Parathyroid adenoma (tissue), 2 donors: ENCODE measurements around the gene USH2A.

Source experiments
- H2AFZ ChIP-seq: fragments of 300-600 bp; sonication (generic); one replicate; pipeline ENCODE4 v1.7.0; 2017; ENCODE audit warnings: antibody characterized with exemption, mild to moderate bottlenecking
- H3K27ac ChIP-seq: fragments of 300-600 bp; sonication (generic); one replicate; pipeline ENCODE4 v1.7.0; 2017
- H3K27me3 ChIP-seq: fragments of 300-600 bp; sonication (generic); one replicate; pipeline ENCODE4 v1.7.0; 2017; ENCODE audit warnings: low read length; ENCODE audit not compliant: control insufficient read depth, insufficient read depth
- H3K36me3 ChIP-seq: fragments of 300-600 bp; sonication (generic); one replicate; pipeline ENCODE4 v1.7.0; 2017; ENCODE audit warnings: low read length; ENCODE audit not compliant: control insufficient read depth, insufficient read depth
- H3K4me1 ChIP-seq: fragments of 300-600 bp; sonication (generic); one replicate; pipeline ENCODE4 v1.7.0; 2017; ENCODE audit warnings: control low read depth
- H3K4me2 ChIP-seq: fragments of 300-600 bp; sonication (generic); one replicate; pipeline ENCODE4 v1.7.0; 2017; ENCODE audit warnings: low read length
- H3K4me3 ChIP-seq: fragments of 300-600 bp; sonication (generic); one replicate; pipeline ENCODE4 v1.7.0; 2017; ENCODE audit warnings: low read depth, low read length
- H3K79me2 ChIP-seq: fragments of 300-600 bp; sonication (generic); one replicate; pipeline ENCODE4 v1.7.0; 2017; ENCODE audit warnings: control low read depth
- H3K9ac ChIP-seq: fragments of 300-600 bp; sonication (generic); one replicate; pipeline ENCODE4 v1.7.0; 2017; ENCODE audit warnings: mild to moderate bottlenecking
- H3K9me3 ChIP-seq: fragments of 300-600 bp; sonication (generic); one replicate; pipeline ENCODE4 v1.7.0; 2017; ENCODE audit warnings: low read length; ENCODE audit not compliant: control insufficient read depth
- TF ChIP-seq, protein P1 (sequence below): fragments of 300-600 bp; sonication (generic); IDR thresholded peaks from one replicate; pipeline ENCODE4 v1.7.0; 2017; ENCODE audit warnings: antibody characterized with exemption, mild to moderate bottlenecking
- donor health status: primary hyperparathyroidism.

Gene USH2A

DNA sequence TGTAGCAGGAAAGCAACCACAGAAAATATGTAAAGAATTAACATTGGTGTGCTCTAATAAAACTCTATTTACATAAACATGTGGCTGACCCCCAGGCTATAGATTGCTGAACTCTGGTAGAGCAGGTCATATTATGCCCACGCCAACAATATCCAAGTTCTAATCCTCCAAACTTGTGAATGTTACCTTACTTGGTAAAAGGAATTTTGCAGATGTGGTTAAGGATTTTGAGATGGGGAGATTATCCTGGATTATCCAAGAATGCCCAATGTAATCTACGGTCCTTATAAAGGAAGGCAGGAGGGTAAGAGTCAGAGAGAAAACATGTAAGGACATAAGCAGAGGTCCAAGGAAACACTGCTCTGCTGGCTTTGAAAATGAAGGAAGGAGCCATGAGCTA is 201.0 kb downstream of the USH2A start:
- H3K27me3 ChIP-seq = no peaks in the 10 kb centered on the region
- no peaks in the 10 kb centered on the region for H3K9me3 ChIP-seq
- H3K9ac ChIP-seq = no peak overlapping the region
- no peak overlapping the region for H3K4me2 ChIP-seq
- no peak overlapping the region for H2AFZ ChIP-seq
- no peaks in the 10 kb centered on the region for H3K36me3 ChIP-seq
- H3K79me2 ChIP-seq = no peaks in the 10 kb centered on the region
- TF ChIP-seq, protein P1, sequence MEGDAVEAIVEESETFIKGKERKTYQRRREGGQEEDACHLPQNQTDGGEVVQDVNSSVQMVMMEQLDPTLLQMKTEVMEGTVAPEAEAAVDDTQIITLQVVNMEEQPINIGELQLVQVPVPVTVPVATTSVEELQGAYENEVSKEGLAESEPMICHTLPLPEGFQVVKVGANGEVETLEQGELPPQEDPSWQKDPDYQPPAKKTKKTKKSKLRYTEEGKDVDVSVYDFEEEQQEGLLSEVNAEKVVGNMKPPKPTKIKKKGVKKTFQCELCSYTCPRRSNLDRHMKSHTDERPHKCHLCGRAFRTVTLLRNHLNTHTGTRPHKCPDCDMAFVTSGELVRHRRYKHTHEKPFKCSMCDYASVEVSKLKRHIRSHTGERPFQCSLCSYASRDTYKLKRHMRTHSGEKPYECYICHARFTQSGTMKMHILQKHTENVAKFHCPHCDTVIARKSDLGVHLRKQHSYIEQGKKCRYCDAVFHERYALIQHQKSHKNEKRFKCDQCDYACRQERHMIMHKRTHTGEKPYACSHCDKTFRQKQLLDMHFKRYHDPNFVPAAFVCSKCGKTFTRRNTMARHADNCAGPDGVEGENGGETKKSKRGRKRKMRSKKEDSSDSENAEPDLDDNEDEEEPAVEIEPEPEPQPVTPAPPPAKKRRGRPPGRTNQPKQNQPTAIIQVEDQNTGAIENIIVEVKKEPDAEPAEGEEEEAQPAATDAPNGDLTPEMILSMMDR = no peak
- no peak overlapping the region for H3K27ac ChIP-seq
- no peaks in the 10 kb centered on the region for H3K4me1 ChIP-seq
- no peak overlapping the region for H3K4me3 ChIP-seq

DNA sequence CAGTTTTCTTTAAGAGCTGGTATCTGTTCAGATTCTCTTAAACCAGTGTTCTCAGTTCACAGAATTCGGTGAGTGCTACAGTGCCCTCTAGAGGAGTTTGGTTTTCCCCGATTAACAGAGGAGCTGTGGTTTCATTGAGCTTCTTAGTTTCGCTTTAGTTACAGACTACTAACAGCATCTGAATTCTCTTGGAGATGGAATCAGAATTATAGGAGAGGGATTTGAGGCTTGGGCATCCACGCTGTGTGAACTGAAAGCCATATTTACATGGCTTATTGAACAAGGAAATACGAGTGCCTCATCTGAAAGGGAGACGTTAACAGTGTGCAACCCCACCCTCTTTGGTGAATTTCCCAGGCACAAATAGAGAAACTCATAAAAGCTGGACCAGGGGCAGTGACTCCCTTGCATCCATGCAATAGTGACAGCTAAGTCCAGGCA is 202.0 kb downstream of the USH2A start:
- Histone ChIP-seq H3K79me2 (no peaks in the 10 kb centered on the region), H3K27ac (no peak overlapping the region), H3K4me2 (peak overlapping the region; percentile 22), H3K9ac (no peak overlapping the region), H2AFZ (peak overlapping the region; percentile 64), H3K4me1 (no peaks in the 10 kb centered on the region), H3K4me3 (peak overlapping the region; percentile 52), H3K9me3 (no peaks in the 10 kb centered on the region), H3K27me3 (no peaks in the 10 kb centered on the region), H3K36me3 (no peaks in the 10 kb centered on the region)
- TF ChIP-seq, protein P1 = peak; percentile 47

DNA sequence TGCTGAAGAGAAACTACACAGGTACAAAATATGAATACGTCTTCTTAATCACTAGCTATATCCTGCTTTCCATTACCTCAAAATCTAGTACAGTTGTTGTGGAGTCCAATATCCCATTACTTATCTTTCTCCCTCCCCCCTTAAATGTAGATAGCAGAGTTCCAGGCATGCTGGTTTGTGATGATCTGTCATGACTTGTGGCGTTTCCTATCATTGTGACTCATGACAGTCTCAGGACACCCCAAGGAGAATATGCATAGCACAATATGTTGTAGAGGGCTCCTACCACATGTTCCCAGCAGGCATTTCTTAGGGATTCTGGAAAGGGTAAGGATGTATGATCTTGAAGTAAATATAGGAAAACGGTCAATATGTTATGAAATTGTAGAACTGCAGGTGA is 206.9 kb downstream of the USH2A start:
- H3K9me3 ChIP-seq = no peaks in the 10 kb centered on the region
- H3K4me2 ChIP-seq = no peak overlapping the region
- H3K4me3 ChIP-seq = no peak overlapping the region
- H3K27ac ChIP-seq = no peak overlapping the region
- no peaks in the 10 kb centered on the region for H3K79me2 ChIP-seq
- no peak overlapping the region for H3K9ac ChIP-seq
- H3K36me3 ChIP-seq = no peaks in the 10 kb centered on the region
- H3K4me1 ChIP-seq = no peaks in the 10 kb centered on the region
- no peaks in the 10 kb centered on the region for H3K27me3 ChIP-seq
- TF ChIP-seq, protein P1 = no peak
- no peak overlapping the region for H2AFZ ChIP-seq

DNA sequence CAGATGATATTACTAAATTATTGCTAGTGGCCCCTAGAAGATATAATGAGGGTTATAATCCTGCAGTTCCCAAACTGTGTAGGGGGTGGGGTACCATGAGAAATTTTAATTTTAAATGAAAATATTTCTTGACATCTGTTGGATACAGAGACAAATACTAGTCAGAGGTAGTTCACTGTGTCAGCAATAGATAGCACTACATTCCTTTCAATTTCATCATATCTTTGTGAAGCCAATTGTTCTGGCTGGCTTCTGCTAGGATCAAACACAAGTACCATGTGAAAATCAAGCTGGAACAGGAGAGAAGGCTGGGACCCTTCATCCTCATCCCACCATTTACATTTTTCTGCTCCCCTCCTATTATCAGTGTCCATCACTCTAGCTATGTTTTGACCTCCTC is 208.1 kb downstream of the USH2A start:
- Histone ChIP-seq H3K9me3 (no peaks in the 10 kb centered on the region), H3K79me2 (no peaks in the 10 kb centered on the region), H3K9ac (no peak overlapping the region), H3K4me3 (no peak overlapping the region), H3K27me3 (no peaks in the 10 kb centered on the region), H3K36me3 (no peaks in the 10 kb centered on the region), H2AFZ (no peak overlapping the region), H3K27ac (no peak overlapping the region), H3K4me1 (no peaks in the 10 kb centered on the region), H3K4me2 (no peak overlapping the region)
- TF ChIP-seq, protein P1 = no peak

DNA sequence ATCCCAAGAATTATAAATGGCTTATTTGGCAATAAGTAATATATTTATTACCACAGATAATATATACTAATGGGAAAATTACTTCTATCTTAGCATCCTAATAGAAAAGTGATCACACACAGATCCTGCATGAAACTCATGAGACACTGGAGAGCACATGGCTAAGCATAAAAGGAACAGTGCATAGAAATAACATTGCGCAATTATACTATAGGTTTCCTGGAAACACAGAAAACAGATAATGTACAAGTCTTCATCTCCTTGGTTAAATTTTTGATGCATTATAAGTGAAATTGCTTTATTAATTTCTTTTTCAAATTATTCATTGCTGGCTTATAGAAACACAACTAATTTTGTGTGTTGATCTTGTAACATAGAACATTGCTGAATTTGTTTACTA is 210.4 kb downstream of the USH2A start:
- Histone ChIP-seq H3K27me3 (no peaks in the 10 kb centered on the region), H3K36me3 (no peaks in the 10 kb centered on the region), H3K79me2 (no peaks in the 10 kb centered on the region), H3K27ac (no peak overlapping the region), H3K4me3 (no peak overlapping the region), H2AFZ (no peak overlapping the region), H3K4me1 (no peaks in the 10 kb centered on the region), H3K9me3 (no peaks in the 10 kb centered on the region), H3K4me2 (no peak overlapping the region), H3K9ac (no peak overlapping the region)
- TF ChIP-seq, protein P1 = no peak
